GM12878 (cell line): Measurements from ENCODE around the gene OSBPL3. TPM values are rescaled to one million over a fixed set of nuclear protein-coding genes. Genes with fewer than 3 reads are reported as not detected.
"Not testable (repeated sequence)": the region's sequence is repeated elsewhere in the genome, so short reads cannot be mapped to it uniquely, and the experiment has no call there.

ENCODE experiments used
- ATAC-seq: fragments of 200-7000 bp; cut with Tn5 transposase; 3 replicates; pipeline ENCODE4 v1.9.1; 2020; ENCODE audit warnings: mild to moderate bottlenecking, moderate library complexity
- BruUV-seq: library from RNA; stranded (reverse); fragments of 400-500 nt; replicated peaks from 2 replicates; lab custom pipeline; 2021; lab: Mats Ljungman, UMichigan
- CTCF ChIA-PET: fragments of 300-600 bp; sonication (Branson Sonifier 250); formaldehyde crosslinking; extraction: SDS; loops from one replicate; lab custom pipeline; 2021; ENCODE audit warnings: inconsistent platforms; lab: Yijun Ruan, JAX
- POLR2A ChIA-PET: fragments of 350-600 bp; formaldehyde crosslinking; extraction: SDS; loops from one replicate; lab custom pipeline; 2021; ENCODE audit warnings: inconsistent platforms; lab: Charles Lee
- RAD21 ChIA-PET: fragments of 300-600 bp; sonication (Branson Sonifier 250); formaldehyde crosslinking; loops from one replicate; lab custom pipeline; 2023; ENCODE audit warnings: antibody characterized with exemption; ENCODE audit not compliant: unreplicated experiment; lab: Charles Lee
- SMC1A ChIA-PET: fragments of 300-600 bp; sonication (Branson Sonifier 250); formaldehyde crosslinking; loops from one replicate; lab custom pipeline; 2023; ENCODE audit not compliant: unreplicated experiment, uncharacterized antibody; lab: Charles Lee
- DNase-seq: peaks from one replicate; pipeline ENCODE4 v3.0.0-alpha.2; 2011; ENCODE audit warnings: low read depth, low spot score
- FAIRE-seq: peaks from 3 replicates; lab custom pipeline; 2011; peaks lifted over from hg19 to GRCh38; lab: Jason Lieb, UNC
- H2AFZ ChIP-seq: 2 replicates; pipeline ENCODE4 v1.6.0; 2011; ENCODE audit warnings: low read depth, low read length, control low read depth; ENCODE audit not compliant: control insufficient read depth
- H3K27ac ChIP-seq: 2 replicates; pipeline ENCODE4 v1.5.1; 2011; ENCODE audit warnings: control low read depth; ENCODE audit not compliant: control insufficient read depth, insufficient read depth
- H3K27me3 ChIP-seq, 2 experiments: replicated peaks in 1 of 2; 2 replicates each; pipeline versions ENCODE4 v1.6.0 to v1.6.1; 2011; ENCODE audit warnings: low read length in 1 of 2; ENCODE audit not compliant: control insufficient read depth in 2 of 2, insufficient read depth in 2 of 2
- H3K36me3 ChIP-seq, 2 experiments: 2 replicates each; pipeline ENCODE4 v1.5.1; 2011; ENCODE audit warnings: low read length in 1 of 2; ENCODE audit not compliant: control insufficient read depth in 2 of 2, insufficient read depth in 2 of 2
- H3K4me1 ChIP-seq: 2 replicates; pipeline ENCODE4 v1.6.1; 2011; ENCODE audit warnings: mild to moderate bottlenecking, low read length, moderate library complexity, mixed read lengths; ENCODE audit not compliant: control insufficient read depth, insufficient read depth
- H3K4me2 ChIP-seq: 2 replicates; pipeline ENCODE4 v1.6.0; 2011; ENCODE audit warnings: control low read depth; ENCODE audit not compliant: control insufficient read depth, insufficient read depth
- H3K4me3 ChIP-seq: fragments of 200-600 bp; sonication (generic); 2 replicates; pipeline ENCODE4 v1.5.1; 2016
- H3K79me2 ChIP-seq: 2 replicates; pipeline ENCODE4 v1.6.0; 2011; ENCODE audit warnings: low read length; ENCODE audit not compliant: control insufficient read depth, insufficient read depth
- H3K9ac ChIP-seq: 2 replicates; pipeline ENCODE4 v1.8.0; 2011; ENCODE audit warnings: low read length, control low read depth, mixed read lengths; ENCODE audit not compliant: control insufficient read depth, insufficient read depth
- H3K9me3 ChIP-seq: replicated peaks from 3 replicates; pipeline ENCODE4 v1.5.1; 2011; ENCODE audit warnings: mild to moderate bottlenecking, low read length; ENCODE audit not compliant: control insufficient read depth, insufficient read depth
- H4K20me1 ChIP-seq: 2 replicates; pipeline ENCODE4 v1.6.0; 2011; ENCODE audit not compliant: control insufficient read depth, insufficient read depth
- BMI1 ChIP-seq: fragments of 450-650 bp; IDR thresholded peaks from 2 replicates; pipeline ENCODE4 v1.6.1; 2016; ENCODE audit warnings: mild to moderate bottlenecking, moderate library complexity, borderline replicate concordance
- JUNB ChIP-seq: IDR thresholded peaks from 2 replicates; pipeline ENCODE4 v1.6.1; 2016; ENCODE audit warnings: antibody characterized with exemption, mild to moderate bottlenecking
- JUND ChIP-seq: IDR thresholded peaks from 2 replicates; pipeline ENCODE4 v1.6.1; 2012; ENCODE audit warnings: low read depth, mild to moderate bottlenecking, low read length, improper control_type of control experiment, moderate library complexity
- MEF2A ChIP-seq: IDR thresholded peaks from 2 replicates; pipeline ENCODE4 v1.6.1; 2011; ENCODE audit warnings: low read depth, mild to moderate bottlenecking, low read length, moderate library complexity; ENCODE audit not compliant: insufficient read depth
- NR2C1 ChIP-seq: fragments of 450-650 bp; IDR thresholded peaks from 2 replicates; pipeline ENCODE4 v1.6.1; 2017; ENCODE audit warnings: antibody characterized with exemption, mild to moderate bottlenecking, moderate library complexity
- RAD51 ChIP-seq: fragments of 450-650 bp; IDR thresholded peaks from 2 replicates; pipeline ENCODE4 v1.6.1; 2016; ENCODE audit warnings: moderate library complexity, mild to moderate bottlenecking, inconsistent platforms
- SPI1 ChIP-seq: IDR thresholded peaks from 2 replicates; pipeline ENCODE4 v1.6.1; 2011; ENCODE audit warnings: low read depth, mild to moderate bottlenecking, low read length, moderate library complexity, borderline replicate concordance; ENCODE audit not compliant: insufficient read depth
- ZZZ3 ChIP-seq: IDR thresholded peaks from 2 replicates; pipeline ENCODE4 v1.6.1; 2011; ENCODE audit warnings: low read depth; ENCODE audit not compliant: control insufficient read depth, insufficient read length
- WGBS: methylation state at CpG from one replicate; pipeline ENCODE4 v1.1.6; 2016; ENCODE audit warnings: low lambda C conversion rate; ENCODE audit not compliant: insufficient replicate concordance, insufficient coverage; ENCODE audit errors: missing lambda C conversion rate; 5-methylcytosine and 5-hydroxymethylcytosine counted together
- in situ Hi-C: fragments of 300-500 bp; cut with MboI; formaldehyde crosslinking; loops from 9 replicates; pipeline ENCODE4 v1.14.3; 2018; ENCODE audit warnings: mixed read lengths
- intact Hi-C: fragments of 100-400 bp; cut with micrococcal nuclease; formaldehyde crosslinking; loops from one replicate; pipeline ENCODE4 v1.14.2; 2022; ENCODE audit not compliant: unreplicated experiment
- polyA plus RNA-seq, 11 experiments: library from polyadenylated mRNA; depleted of rRNA in 4 of 11; unstranded in 6 of 11; stranded (reverse) in 5 of 11; fragments of >200 nt; fragmentation: Nextera tagmentation in 4 of 11; fragmentation: Illumina TruSeq in 1 of 11; extraction: Ambion mirVana in 4 of 11; extraction: Trizol in 1 of 11; gene quantifications; 1 replicate in 1 of 11; 2 replicates in 10 of 11; pipeline versions ENCODE4 v1.2.1 to v1.2.3, GENCODE V29; 2011 to 2016; ENCODE audit warnings: inconsistent platforms in 2 of 11, missing spikeins in 2 of 11, low read depth in 1 of 11
- total RNA-seq, 4 experiments: library from RNA; depleted of rRNA in 3 of 4; stranded (reverse); fragments of >200 nt in 3 of 4; fragmentation: Illumina TruSeq in 1 of 4; extraction: Trizol in 1 of 4; gene quantifications; 2 replicates each; pipeline versions ENCODE4 v1.2.1 to v1.2.3, GENCODE V29; 2013 to 2021

Gene OSBPL3
- total and polyA plus RNA-seq, 10 of the 15 experiments (the other 5 are each of a cell fraction or from before 2014, with no cell fraction given) = 6.1 to 46.6 (median 27.0) TPM

DNA sequence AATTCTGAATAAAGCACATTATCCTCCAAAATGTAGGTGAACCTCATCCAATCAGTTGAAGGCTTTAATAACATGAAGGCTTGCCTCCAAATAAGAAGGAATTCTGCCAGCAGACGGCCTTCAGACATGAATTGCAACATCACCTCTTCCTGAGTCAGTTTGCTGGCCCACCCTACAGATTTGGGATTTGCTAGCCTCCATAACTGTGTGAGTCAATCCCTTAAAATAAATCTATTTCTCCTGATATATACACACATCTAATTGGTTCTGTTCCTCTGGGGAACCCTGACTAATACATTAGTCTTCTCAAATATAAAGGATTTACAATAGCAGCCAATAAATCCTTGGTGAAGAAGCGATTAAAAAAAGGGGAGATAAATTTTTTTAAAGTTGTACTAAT is 34.8 kb upstream of the OSBPL3 start:
- Histone ChIP-seq H3K4me2 (no peak overlapping the region), H3K4me1 (no peaks in the 10 kb centered on the region), H3K36me3 (no peaks in the 10 kb centered on the region)
- POLR2A ChIA-PET = no interaction called here
- 23% methylated on average over 2 of the region's 2 CpGs for WGBS
- DNase-seq (no peak), FAIRE-seq (no peak)
- CTCF ChIA-PET = no interaction called here
- TF ChIP-seq ZZZ3 (no peak), BMI1 (no peak), NR2C1 (no peak), MEF2A (no peak), RAD51 (no peak), JUNB (no peak), JUND (no peak), SPI1 (no peak)
- TF ChIP-seq, all 136 proteins: peak for 0
- Histone ChIP-seq H4K20me1 (no peaks in the 10 kb centered on the region), H3K79me2 (no peaks in the 10 kb centered on the region), H3K27me3 (no peaks in the 10 kb centered on the region; a peak in 1 of 4 replicates), H3K9ac (no peak overlapping the region), H2AFZ (no peak overlapping the region), H3K4me3 (no peak overlapping the region), H3K27ac (no peak overlapping the region), H3K9me3 (no peaks in the 10 kb centered on the region)
- in situ Hi-C loops = no loop called here
- RAD21 ChIA-PET = no interaction called here
- no peak for ATAC-seq
- no TSS peak for BruUV-seq
- intact Hi-C loops = no loop called here
- SMC1A ChIA-PET = no interaction called here

DNA sequence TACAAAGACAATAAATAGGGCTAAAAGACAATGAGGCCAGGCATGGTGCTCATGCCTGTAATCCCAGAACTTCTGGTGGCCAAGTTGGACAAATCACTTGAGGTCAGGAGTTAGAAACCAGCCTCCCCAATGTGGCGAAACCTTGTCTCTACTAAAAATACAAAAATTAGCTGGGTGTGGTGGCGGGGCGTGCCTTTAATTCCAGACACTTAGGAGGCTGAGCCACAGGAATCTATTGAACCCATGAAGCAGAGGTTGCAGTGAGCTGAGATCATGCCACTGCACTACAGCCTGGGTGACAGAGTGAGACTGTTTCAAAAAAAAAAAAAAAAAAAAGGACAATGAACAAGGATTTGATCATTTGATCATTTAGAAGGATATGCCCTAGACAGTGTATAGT is 32.7 kb upstream of the OSBPL3 start:
- FAIRE-seq = not testable (repeated sequence)
- POLR2A ChIA-PET = interaction anchor here (1.4 kb wide), 1 partner anchor 16 kb away, joined by 3 read pairs; no protein-coding TSS in a partner anchor

More for the DNA sequence above, 32.7 kb upstream of the OSBPL3 start:
- SMC1A ChIA-PET, in situ Hi-C loops, H3K4me1 ChIP-seq, H3K9me3 ChIP-seq, H2AFZ ChIP-seq, H3K9ac ChIP-seq, H3K79me2 ChIP-seq, BruUV-seq, DNase-seq, H3K4me2 ChIP-seq, H3K36me3 ChIP-seq, H4K20me1 ChIP-seq, H3K27me3 ChIP-seq, H3K4me3 ChIP-seq, ATAC-seq, intact Hi-C loops, H3K27ac ChIP-seq: not testable (repeated sequence)
- ChIA-PET RAD21 (interaction anchor here (0.6 to 1.3 kb wide), 3 partner anchors 192 to 626 kb away, joined by 3 read pairs; no protein-coding TSS in a partner anchor), CTCF (interaction anchor here (0.7 to 1.1 kb wide), 2 partner anchors 21 to 81 kb away, joined by 3 read pairs; no protein-coding TSS in a partner anchor)
- 69% methylated on average over 3 of the region's 3 CpGs for WGBS
